WTC11 (cell line): Measurements from ENCODE around the gene MFNG. TPM values are rescaled to one million over a fixed set of nuclear protein-coding genes. Genes with fewer than 3 reads are reported as not detected.

Source experiments
- ATAC-seq: fragments of 200-7000 bp; cut with Tn5 transposase; 2 replicates; pipeline ENCODE4 v1.10.0; 2021; ENCODE audit warnings: mild to moderate bottlenecking, moderate library complexity
- CTCF ChIA-PET: fragments of 300-600 bp; sonication (Branson Sonifier 250); formaldehyde crosslinking; loops from one replicate; lab custom pipeline; 2021; ENCODE audit warnings: antibody characterized with exemption; lab: Charles Lee
- POLR2A ChIA-PET: fragments of 350-600 bp; sonication (Branson Sonifier 250); formaldehyde crosslinking; loops from one replicate; lab custom pipeline; 2021; ENCODE audit warnings: antibody characterized with exemption; lab: Charles Lee
- DNase-seq: peaks from one replicate; pipeline ENCODE4 v3.0.0; 2021; ENCODE audit warnings: low spot score
- H3K27ac Mint-ChIP-seq: 2 replicates; pipeline ENCODE4 v1.8.0; 2021; ENCODE audit warnings: mixed read lengths
- H3K27me3 Mint-ChIP-seq: 2 replicates; pipeline ENCODE4 v1.8.0; 2021; ENCODE audit warnings: low read depth, mild to moderate bottlenecking, moderate library complexity, mixed read lengths
- H3K36me3 Mint-ChIP-seq: 2 replicates; pipeline ENCODE4 v1.8.0; 2021; ENCODE audit warnings: mixed read lengths
- H3K4me1 Mint-ChIP-seq: 2 replicates; pipeline ENCODE4 v1.8.0; 2022; ENCODE audit warnings: mixed read lengths
- H3K4me3 Mint-ChIP-seq: 2 replicates; pipeline ENCODE4 v1.8.0; 2021; ENCODE audit warnings: mild to moderate bottlenecking, moderate library complexity, mixed read lengths
- H3K9me3 Mint-ChIP-seq: 2 replicates; pipeline ENCODE4 v1.8.0; 2021; ENCODE audit warnings: mixed read lengths
- AR ChIP-seq: fragments of 250-450 bp; sonication (Bioruptor Pico); IDR thresholded peaks from 2 replicates; pipeline ENCODE4 v1.9.0; 2021; ENCODE audit warnings: mild to moderate bottlenecking
- ATF1 ChIP-seq: sonication (generic); formaldehyde crosslinking; IDR thresholded peaks from 2 replicates; pipeline ENCODE4 v1.8.1; 2023; ENCODE audit warnings: mild to moderate bottlenecking, moderate library complexity, missing genetic modification reagents
- CBFB ChIP-seq: sonication (generic); formaldehyde crosslinking; IDR thresholded peaks from 2 replicates; pipeline ENCODE4 v1.8.1; 2022; ENCODE audit warnings: mild to moderate bottlenecking, low read depth, missing genetic modification reagents
- CDX4 ChIP-seq: fragments of 250-450 bp; sonication (Bioruptor Pico); IDR thresholded peaks from 2 replicates; pipeline ENCODE4 v1.9.0; 2021; ENCODE audit warnings: moderate library complexity, mild to moderate bottlenecking, inconsistent platforms, borderline replicate concordance
- ERG ChIP-seq: fragments of 250-450 bp; sonication (Bioruptor Pico); IDR thresholded peaks from 2 replicates; pipeline ENCODE4 v1.8.0; 2021; ENCODE audit warnings: mild to moderate bottlenecking
- ETV6 ChIP-seq: sonication (generic); formaldehyde crosslinking; IDR thresholded peaks from 2 replicates; pipeline ENCODE4 v1.8.1; 2022; ENCODE audit warnings: mild to moderate bottlenecking, missing genetic modification reagents
- GRHL2 ChIP-seq: fragments of 250-450 bp; sonication (Bioruptor Pico); IDR thresholded peaks from 2 replicates; pipeline ENCODE4 v1.8.0; 2022; ENCODE audit warnings: mild to moderate bottlenecking, moderate library complexity; ENCODE audit not compliant: insufficient replicate concordance, severe bottlenecking
- JUN ChIP-seq: sonication (generic); formaldehyde crosslinking; IDR thresholded peaks from 2 replicates; pipeline ENCODE4 v1.8.0; 2023; ENCODE audit warnings: mild to moderate bottlenecking, missing genetic modification reagents
- MYBL2 ChIP-seq: sonication (generic); formaldehyde crosslinking; IDR thresholded peaks from 2 replicates; pipeline ENCODE4 v1.8.1; 2023; ENCODE audit warnings: mild to moderate bottlenecking, moderate library complexity, missing genetic modification reagents
- NR1H2 ChIP-seq: sonication (generic); formaldehyde crosslinking; IDR thresholded peaks from 2 replicates; pipeline ENCODE4 v1.9.0; 2021; ENCODE audit warnings: mild to moderate bottlenecking, moderate library complexity, missing genetic modification reagents
- PRRX2 ChIP-seq: fragments of 250-450 bp; sonication (Bioruptor Pico); IDR thresholded peaks from 2 replicates; pipeline ENCODE4 v1.8.0; 2021; ENCODE audit warnings: mild to moderate bottlenecking
- RORB ChIP-seq: fragments of 250-450 bp; sonication (Bioruptor Pico); IDR thresholded peaks from 2 replicates; pipeline ENCODE4 v1.9.0; 2021; ENCODE audit warnings: mild to moderate bottlenecking
- SOX15 ChIP-seq: fragments of 250-450 bp; sonication (Bioruptor Pico); IDR thresholded peaks from 2 replicates; pipeline ENCODE4 v1.9.0; 2021; ENCODE audit warnings: mild to moderate bottlenecking
- TEAD1 ChIP-seq: sonication (generic); formaldehyde crosslinking; IDR thresholded peaks from 2 replicates; pipeline ENCODE4 v1.8.0; 2022; ENCODE audit warnings: mild to moderate bottlenecking, missing genetic modification reagents
- USF2 ChIP-seq: sonication (generic); formaldehyde crosslinking; IDR thresholded peaks from 2 replicates; pipeline ENCODE4 v1.8.1; 2023; ENCODE audit warnings: mild to moderate bottlenecking, missing genetic modification reagents, moderate library complexity
- ZMAT4 ChIP-seq: fragments of 250-450 bp; sonication (Bioruptor Pico); IDR thresholded peaks from 2 replicates; pipeline ENCODE4 v1.9.0; 2021; ENCODE audit warnings: mild to moderate bottlenecking
- ZNF416 ChIP-seq: fragments of 250-450 bp; sonication (Bioruptor Pico); IDR thresholded peaks from 2 replicates; pipeline ENCODE4 v1.9.0; 2021; ENCODE audit warnings: mild to moderate bottlenecking, inconsistent platforms
- ZNF425 ChIP-seq: fragments of 250-450 bp; sonication (Bioruptor Pico); conservative IDR thresholded peaks from 2 replicates; pipeline ENCODE4 v1.9.0; 2021; ENCODE audit warnings: mild to moderate bottlenecking
- ZSCAN18 ChIP-seq: fragments of 250-450 bp; sonication (Bioruptor Pico); IDR thresholded peaks from 2 replicates; pipeline ENCODE4 v2.1.2; 2022; ENCODE audit warnings: mild to moderate bottlenecking, moderate library complexity
- total RNA-seq: library from RNA; stranded (reverse); gene quantifications from 3 replicates; pipeline ENCODE4 v1.2.3, GENCODE V29; 2021

The MFNG gene
- total RNA-seq, 1 experiment from 2014 or later: 3.2 TPM

- TF ChIP-seq AR (CRISPR knock-in tag): no peak
- TF ChIP-seq PRRX2: no peak
- no peak for TF ChIP-seq TEAD1
- no peak for TF ChIP-seq ZSCAN18 (CRISPR knock-in tag)
- no peak for TF ChIP-seq GRHL2
- no peak for TF ChIP-seq ETV6 (CRISPR knock-in tag)
- TF ChIP-seq ATF1 (CRISPR knock-in tag): no peak
- TF ChIP-seq MYBL2 (CRISPR knock-in tag): no peak
- TF ChIP-seq RORB (CRISPR knock-in tag): no peak
- TF ChIP-seq ZMAT4 (CRISPR knock-in tag): no peak
- TF ChIP-seq JUN (CRISPR knock-in tag): no peak
Measured at GRCh38 chr22:37483050-37483449, 3.1 kb downstream of the MFNG start (continued).

GRCh38 chr22:37482244-37482643 is 3.9 kb downstream of the MFNG start:
- DNase-seq (no peak), ATAC-seq (no peak)
- CTCF ChIA-PET: interaction anchor here (1.3 to 5.1 kb wide), 2 partner anchors 10 to 283 kb away, joined by 3 to 29 read pairs; no protein-coding TSS in a partner anchor
- no peaks in the 10 kb centered on the region for H3K36me3 Mint-ChIP-seq
- H3K27ac Mint-ChIP-seq: no peak overlapping the region
- TF ChIP-seq USF2 (CRISPR knock-in tag) (no peak), NR1H2 (no peak)
- TF ChIP-seq, all 79 proteins: peak for 0
- no peaks in the 10 kb centered on the region for H3K9me3 Mint-ChIP-seq
- peaks cover 21% of the 10 kb centered on the region for H3K4me1 Mint-ChIP-seq
- POLR2A ChIA-PET: no interaction called here
- no peak overlapping the region for H3K4me3 Mint-ChIP-seq
- no peaks in the 10 kb centered on the region for H3K27me3 Mint-ChIP-seq

GRCh38 chr22:37481347-37481907 is 4.8 kb downstream of the MFNG start:
- POLR2A ChIA-PET: no interaction called here
- ATAC-seq: no peak
- no peak for TF ChIP-seq SOX15 (CRISPR knock-in tag)
- TF ChIP-seq ERG: no peak
- TF ChIP-seq CBFB (CRISPR knock-in tag): no peak
- no peak for TF ChIP-seq ZNF416 (CRISPR knock-in tag)
- TF ChIP-seq ZNF425 (CRISPR knock-in tag): no peak
- TF ChIP-seq CDX4 (CRISPR knock-in tag): no peak
- no peaks in the 10 kb centered on the region for H3K9me3 Mint-ChIP-seq
- peaks cover 12% of the 10 kb centered on the region for H3K4me1 Mint-ChIP-seq
- no peaks in the 10 kb centered on the region for H3K36me3 Mint-ChIP-seq
- no peak overlapping the region for H3K4me3 Mint-ChIP-seq
- no peaks in the 10 kb centered on the region for H3K27me3 Mint-ChIP-seq
- H3K27ac Mint-ChIP-seq: no peak overlapping the region
- CTCF ChIA-PET: interaction anchor here (1.0 to 5.1 kb wide), 3 partner anchors 9 to 282 kb away, joined by 3 to 29 read pairs (median 3); no protein-coding TSS in a partner anchor
- no peak for DNase-seq
